GM12873 (cell line): ENCODE data around the gene CSF2.

Experiments used
- CTCF ChIP-seq: IDR thresholded peaks from 2 replicates; pipeline ENCODE4 v1.5.1; 2012; ENCODE audit warnings: low read depth, mild to moderate bottlenecking, moderate library complexity, low read length, control low read depth; ENCODE audit not compliant: insufficient read depth; ENCODE audit errors: missing control alignments

CSF2 gene

DNA sequence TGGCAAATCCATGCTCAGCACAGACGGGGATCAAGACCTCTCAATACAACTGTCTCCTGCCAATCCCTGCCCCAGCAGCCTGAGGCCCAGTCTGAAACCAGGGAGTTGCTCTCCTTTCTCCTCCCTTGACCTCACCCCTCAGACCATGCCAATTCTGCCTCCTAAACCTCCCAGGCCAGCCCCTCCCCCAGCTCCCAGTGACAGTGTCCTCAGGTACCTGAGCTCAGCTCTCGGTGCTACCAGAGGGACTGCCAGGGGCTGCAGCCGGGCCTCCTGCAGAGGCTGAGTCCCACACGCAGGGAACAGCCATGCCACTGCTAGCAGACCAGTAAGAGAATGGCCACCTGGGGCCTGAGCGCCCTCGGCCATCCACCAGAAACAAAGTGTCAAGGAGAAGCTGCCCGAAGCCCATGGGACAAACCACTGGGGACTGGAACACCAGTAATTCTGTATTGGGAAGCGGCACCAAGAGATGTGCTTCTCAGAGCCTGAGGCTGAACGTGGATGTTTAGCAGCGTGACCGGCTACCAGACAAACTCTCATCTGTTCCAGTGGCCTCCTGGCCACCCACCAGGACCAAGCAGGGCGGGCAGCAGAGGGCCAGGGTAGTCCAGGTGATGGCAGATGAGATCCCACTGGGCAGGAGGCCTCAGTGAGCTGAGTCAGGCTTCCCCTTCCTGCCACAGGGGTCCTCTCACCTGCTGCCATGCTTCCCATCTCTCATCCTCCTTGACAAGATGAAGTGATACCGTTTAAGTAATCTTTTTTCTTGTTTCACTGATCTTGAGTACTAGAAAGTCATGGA lies 13.7 kb upstream of the CSF2 start:
- TF ChIP-seq CTCF = no peak

DNA sequence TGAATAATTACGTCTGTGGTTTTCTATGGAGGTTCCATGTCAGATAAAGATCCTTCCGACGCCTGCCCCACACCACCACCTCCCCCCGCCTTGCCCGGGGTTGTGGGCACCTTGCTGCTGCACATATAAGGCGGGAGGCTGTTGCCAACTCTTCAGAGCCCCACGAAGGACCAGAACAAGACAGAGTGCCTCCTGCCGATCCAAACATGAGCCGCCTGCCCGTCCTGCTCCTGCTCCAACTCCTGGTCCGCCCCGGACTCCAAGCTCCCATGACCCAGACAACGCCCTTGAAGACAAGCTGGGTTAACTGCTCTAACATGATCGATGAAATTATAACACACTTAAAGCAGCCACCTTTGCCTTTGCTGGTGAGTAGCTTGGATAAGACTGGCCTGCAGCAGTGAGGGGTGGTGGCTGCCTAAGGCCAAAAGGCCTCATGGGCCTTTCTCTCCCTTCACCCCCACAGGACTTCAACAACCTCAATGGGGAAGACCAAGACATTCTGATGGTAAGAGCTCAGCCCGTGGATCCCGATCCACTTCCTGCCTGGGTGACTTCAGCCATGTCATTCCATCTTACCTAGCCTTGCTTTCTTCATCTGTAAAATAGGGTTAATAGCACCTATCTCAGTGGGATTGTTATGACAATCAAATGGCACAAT lies 13.0 kb upstream of the CSF2 start, which contains the start of gene IL3:
Gene IL3 (plus strand): TSS at position 155 of the 661 bp plus-strand sequence. CDS start 52 bp downstream, at position 207.
- TF ChIP-seq CTCF = no peak

GRCh38 chr5:132063090-132063911 lies 10.3 kb upstream of the CSF2 start:
- peak; percentile 98 for TF ChIP-seq CTCF

DNA sequence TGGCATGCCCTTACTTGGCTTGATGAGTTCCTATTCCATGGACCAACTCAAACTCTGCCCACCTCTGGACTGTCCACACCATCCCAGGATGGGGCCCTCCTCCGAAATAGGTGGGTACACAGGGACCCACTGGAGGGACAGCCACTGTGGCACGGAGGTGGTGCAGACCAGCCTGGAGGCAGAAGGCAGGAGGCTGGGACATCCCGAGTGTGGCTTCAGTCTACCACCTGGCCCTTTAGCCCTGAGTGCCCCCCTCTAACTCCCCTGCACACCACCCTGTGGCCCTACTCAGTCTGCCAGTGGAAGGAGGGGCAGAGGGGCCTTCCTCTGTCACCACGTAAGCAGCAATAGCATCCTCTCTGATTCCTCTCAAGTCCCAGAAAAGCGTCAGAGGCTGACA lies 9.4 kb upstream of the CSF2 start:
- no peak for TF ChIP-seq CTCF

DNA sequence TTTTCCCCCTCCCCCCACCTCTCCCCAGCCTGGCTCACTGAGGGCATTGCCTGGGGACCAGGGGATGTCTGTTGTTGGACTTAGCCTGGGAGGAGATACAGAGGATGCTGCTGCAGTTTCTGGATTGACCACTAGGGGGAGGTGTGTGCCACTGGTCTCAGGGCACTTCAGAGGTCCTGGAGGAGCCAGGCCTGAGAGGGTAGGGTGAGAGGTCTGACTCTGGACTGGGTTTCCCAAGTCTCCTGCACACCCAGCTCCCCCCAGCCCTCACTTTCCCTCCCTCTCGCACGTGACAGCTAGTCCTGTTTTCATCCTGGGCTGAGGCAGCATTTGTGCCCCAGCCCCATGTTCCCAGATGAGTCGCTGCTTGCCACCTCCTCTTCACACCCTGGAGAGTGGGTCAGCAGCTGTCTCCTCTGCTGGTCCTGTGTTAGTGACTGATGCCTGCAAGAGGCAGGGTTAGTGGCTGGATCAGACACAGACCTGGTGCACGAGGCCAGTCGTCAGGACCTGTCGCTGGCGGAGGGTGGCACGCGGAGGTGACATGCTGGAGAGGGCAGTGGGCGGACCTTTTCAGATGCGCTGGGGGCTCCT lies 8.8 kb upstream of the CSF2 start:
- TF ChIP-seq CTCF = peak; percentile 99

GRCh38 chr5:132065351-132065937 lies 8.1 kb upstream of the CSF2 start:
- peak; percentile 68 for TF ChIP-seq CTCF
